Measurements from ENCODE around the gene PPP1R7.

PPP1R7 gene

DNA sequence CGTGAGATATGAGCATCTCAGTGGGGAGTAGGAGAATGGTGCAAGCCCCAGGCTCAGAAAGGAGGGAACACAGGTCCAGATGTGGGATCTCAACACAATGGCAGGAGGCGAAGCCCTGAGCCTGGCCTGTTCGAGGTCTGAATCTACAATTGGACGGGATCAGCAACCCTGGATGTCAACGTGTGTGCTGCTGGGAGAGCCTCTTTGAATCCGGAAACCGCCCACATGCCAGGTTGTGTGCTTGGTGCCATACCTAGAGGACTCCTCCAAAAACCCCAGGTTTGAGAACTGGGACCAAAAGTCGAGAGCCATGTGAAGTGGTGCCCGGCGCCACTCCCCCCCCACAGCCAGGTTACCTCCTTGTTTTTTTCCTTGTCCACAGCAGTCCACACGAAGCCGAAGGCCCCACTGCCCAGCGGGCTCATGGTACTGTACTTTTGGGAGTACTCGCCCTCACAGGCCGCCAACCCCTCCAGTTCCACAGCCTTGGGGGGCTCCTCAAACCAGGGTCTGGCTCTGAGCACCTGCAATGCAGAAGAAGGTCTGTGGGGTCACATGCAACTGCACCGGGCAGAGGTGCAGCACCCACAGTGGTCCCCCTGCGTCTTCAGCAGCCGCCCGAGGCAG, 27.8 kb upstream of the PPP1R7 start:
- Histone ChIP-seq H3K27ac (ENCODE audit: extremely low read depth, low read depth, low read length) (no peak overlapping the region), H3K4me3 (ENCODE audit: low read depth, low read length) (no peak overlapping the region), H3K36me3 (ENCODE audit: control insufficient read depth in 2 of 2, insufficient read depth in 1 of 2, low read length in 2 of 2) (peaks cover 10 to 55% of the 10 kb centered on the region in 2 experiments), H3K4me1 (ENCODE audit: control insufficient read depth, insufficient read depth, low read length) (no peaks in the 10 kb centered on the region), H3K9me3 (ENCODE audit: control insufficient read depth, insufficient read depth, low read depth, low read length) (no peaks in the 10 kb centered on the region)
- ChIA-PET CTCF (interaction anchor here (0.8 kb wide), 1 partner anchor 18 kb away, joined by 3 read pairs; no protein-coding TSS in a partner anchor), POLR2A (no interaction called here)
- TF ChIP-seq, protein P1, sequence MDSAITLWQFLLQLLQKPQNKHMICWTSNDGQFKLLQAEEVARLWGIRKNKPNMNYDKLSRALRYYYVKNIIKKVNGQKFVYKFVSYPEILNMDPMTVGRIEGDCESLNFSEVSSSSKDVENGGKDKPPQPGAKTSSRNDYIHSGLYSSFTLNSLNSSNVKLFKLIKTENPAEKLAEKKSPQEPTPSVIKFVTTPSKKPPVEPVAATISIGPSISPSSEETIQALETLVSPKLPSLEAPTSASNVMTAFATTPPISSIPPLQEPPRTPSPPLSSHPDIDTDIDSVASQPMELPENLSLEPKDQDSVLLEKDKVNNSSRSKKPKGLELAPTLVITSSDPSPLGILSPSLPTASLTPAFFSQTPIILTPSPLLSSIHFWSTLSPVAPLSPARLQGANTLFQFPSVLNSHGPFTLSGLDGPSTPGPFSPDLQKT (IDR thresholded peaks at IDR 0.05; ENCODE audit: borderline replicate concordance, low read depth, low read length), result no peak
- TF ChIP-seq, protein P2, sequence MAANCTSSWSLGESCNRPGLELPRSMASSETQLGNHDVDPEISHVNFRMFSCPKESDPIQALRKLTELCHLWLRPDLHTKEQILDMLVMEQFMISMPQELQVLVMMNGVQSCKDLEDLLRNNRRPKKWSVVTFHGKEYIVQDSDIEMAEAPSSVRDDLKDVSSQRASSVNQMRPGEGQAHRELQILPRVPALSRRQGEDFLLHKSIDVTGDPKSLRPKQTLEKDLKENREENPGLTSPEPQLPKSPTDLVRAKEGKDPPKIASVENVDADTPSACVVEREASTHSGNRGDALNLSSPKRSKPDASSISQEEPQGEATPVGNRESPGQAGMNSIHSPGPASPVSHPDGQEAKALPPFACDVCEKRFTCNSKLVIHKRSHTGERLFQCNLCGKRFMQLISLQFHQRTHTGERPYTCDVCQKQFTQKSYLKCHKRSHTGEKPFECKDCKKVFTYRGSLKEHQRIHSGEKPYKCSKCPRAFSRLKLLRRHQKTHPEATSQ (tag by site-specific recombination; IDR thresholded peaks at IDR 0.05), result no peak
- TF ChIP-seq YY1 (tag by site-specific recombination; IDR thresholded peaks at IDR 0.05), result no peak
- TF ChIP-seq, protein P3, sequence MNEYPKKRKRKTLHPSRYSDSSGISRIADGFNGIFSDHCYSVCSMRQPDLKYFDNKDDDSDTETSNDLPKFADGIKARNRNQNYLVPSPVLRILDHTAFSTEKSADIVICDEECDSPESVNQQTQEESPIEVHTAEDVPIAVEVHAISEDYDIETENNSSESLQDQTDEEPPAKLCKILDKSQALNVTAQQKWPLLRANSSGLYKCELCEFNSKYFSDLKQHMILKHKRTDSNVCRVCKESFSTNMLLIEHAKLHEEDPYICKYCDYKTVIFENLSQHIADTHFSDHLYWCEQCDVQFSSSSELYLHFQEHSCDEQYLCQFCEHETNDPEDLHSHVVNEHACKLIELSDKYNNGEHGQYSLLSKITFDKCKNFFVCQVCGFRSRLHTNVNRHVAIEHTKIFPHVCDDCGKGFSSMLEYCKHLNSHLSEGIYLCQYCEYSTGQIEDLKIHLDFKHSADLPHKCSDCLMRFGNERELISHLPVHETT (tag by site-specific recombination; IDR thresholded peaks at IDR 0.05), result no peak
- TF ChIP-seq, protein P4, sequence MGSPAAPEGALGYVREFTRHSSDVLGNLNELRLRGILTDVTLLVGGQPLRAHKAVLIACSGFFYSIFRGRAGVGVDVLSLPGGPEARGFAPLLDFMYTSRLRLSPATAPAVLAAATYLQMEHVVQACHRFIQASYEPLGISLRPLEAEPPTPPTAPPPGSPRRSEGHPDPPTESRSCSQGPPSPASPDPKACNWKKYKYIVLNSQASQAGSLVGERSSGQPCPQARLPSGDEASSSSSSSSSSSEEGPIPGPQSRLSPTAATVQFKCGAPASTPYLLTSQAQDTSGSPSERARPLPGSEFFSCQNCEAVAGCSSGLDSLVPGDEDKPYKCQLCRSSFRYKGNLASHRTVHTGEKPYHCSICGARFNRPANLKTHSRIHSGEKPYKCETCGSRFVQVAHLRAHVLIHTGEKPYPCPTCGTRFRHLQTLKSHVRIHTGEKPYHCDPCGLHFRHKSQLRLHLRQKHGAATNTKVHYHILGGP (tag by site-specific recombination; IDR thresholded peaks at IDR 0.05), result no peak

DNA sequence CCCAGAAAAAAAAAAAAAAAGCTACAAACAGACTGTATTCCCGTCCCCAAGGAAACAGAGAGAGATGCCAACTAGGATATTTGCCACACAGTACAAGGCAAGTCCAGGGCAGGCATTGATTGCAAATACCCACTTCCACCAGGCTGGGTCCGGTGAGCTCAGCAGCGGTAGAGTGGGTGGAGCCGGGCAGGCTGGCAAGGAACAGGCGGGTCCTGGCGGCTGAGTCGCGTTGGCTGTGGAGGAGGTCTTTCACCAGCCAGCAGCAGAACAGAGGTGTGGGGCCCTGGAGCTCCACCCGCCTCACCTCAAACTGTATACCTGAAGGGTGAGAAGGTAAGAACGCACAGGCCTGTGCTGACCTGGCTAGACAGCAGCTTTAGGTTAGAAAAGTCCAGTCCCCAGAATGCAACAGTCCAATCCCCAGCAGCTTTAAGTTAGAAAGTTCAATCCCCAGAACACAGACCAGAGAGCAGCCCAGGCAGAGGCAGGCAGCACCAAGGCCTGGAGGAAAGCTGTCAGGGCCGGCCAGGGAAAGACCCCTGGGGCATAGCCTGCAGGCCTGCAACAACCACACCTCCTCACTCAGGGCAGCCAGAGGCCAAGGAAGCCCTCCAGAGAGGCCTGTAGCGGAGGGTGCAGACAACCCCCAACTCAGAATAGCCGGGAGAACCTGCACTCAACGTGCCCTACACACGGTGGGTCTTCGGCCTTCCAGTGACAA, 26.3 kb upstream of the PPP1R7 start:
- Histone ChIP-seq H3K27ac (ENCODE audit: extremely low read depth, low read depth, low read length) (no peak overlapping the region), H3K9me3 (ENCODE audit: control insufficient read depth, insufficient read depth, low read depth, low read length) (no peaks in the 10 kb centered on the region), H3K36me3 (ENCODE audit: control insufficient read depth in 2 of 2, insufficient read depth in 1 of 2, low read length in 2 of 2) (peaks cover 10 to 62% of the 10 kb centered on the region in 2 experiments), H3K4me3 (ENCODE audit: low read depth, low read length) (no peak overlapping the region), H3K4me1 (ENCODE audit: control insufficient read depth, insufficient read depth, low read length) (no peaks in the 10 kb centered on the region)
- ChIA-PET CTCF (interaction anchor here (0.6 to 0.7 kb wide), 2 partner anchors 135 to 153 kb away, joined by 3 to 5 read pairs; no protein-coding TSS in a partner anchor), POLR2A (interaction anchor here (1.4 kb wide), 1 partner anchor 25 kb away, joined by 3 read pairs; the partner anchor contains the start of gene PASK)
- TF ChIP-seq ZNF311 (tag by site-specific recombination; IDR thresholded peaks at IDR 0.05; ENCODE audit: borderline replicate concordance) (no peak), GLI2 (tag by site-specific recombination; IDR thresholded peaks at IDR 0.05; ENCODE audit: borderline replicate concordance, low read depth) (no peak), WT1 (tag by site-specific recombination; IDR thresholded peaks at IDR 0.05) (no peak), ZNF221 (tag by site-specific recombination; IDR thresholded peaks at IDR 0.05; ENCODE audit: borderline replicate concordance) (no peak), ZNF426 (tag by site-specific recombination; IDR thresholded peaks at IDR 0.05) (no peak), ZIC2 (tag by site-specific recombination; IDR thresholded peaks at IDR 0.05) (no peak), ZNF600 (tag by site-specific recombination; IDR thresholded peaks at IDR 0.05) (no peak)
- TF ChIP-seq, protein P5, sequence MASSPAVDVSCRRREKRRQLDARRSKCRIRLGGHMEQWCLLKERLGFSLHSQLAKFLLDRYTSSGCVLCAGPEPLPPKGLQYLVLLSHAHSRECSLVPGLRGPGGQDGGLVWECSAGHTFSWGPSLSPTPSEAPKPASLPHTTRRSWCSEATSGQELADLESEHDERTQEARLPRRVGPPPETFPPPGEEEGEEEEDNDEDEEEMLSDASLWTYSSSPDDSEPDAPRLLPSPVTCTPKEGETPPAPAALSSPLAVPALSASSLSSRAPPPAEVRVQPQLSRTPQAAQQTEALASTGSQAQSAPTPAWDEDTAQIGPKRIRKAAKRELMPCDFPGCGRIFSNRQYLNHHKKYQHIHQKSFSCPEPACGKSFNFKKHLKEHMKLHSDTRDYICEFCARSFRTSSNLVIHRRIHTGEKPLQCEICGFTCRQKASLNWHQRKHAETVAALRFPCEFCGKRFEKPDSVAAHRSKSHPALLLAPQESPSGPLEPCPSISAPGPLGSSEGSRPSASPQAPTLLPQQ (tag by site-specific recombination; IDR thresholded peaks at IDR 0.05), result no peak
- TF ChIP-seq, protein P6, sequence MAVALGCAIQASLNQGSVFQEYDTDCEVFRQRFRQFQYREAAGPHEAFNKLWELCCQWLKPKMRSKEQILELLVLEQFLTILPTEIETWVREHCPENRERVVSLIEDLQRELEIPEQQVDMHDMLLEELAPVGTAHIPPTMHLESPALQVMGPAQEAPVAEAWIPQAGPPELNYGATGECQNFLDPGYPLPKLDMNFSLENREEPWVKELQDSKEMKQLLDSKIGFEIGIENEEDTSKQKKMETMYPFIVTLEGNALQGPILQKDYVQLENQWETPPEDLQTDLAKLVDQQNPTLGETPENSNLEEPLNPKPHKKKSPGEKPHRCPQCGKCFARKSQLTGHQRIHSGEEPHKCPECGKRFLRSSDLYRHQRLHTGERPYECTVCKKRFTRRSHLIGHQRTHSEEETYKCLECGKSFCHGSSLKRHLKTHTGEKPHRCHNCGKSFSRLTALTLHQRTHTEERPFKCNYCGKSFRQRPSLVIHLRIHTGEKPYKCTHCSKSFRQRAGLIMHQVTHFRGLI (tag by site-specific recombination; IDR thresholded peaks at IDR 0.05), result no peak
